HCT116 (cell line): ENCODE data around the gene PSMG3. TPM values are rescaled to one million over a fixed set of nuclear protein-coding genes. Genes with fewer than 3 reads are reported as not detected.
A peak's percentile ranks its signal among the peaks of the same experiment; 100 is the strongest.

ENCODE experiments used
- ATAC-seq: fragments of 200-7000 bp; cut with Tn5 transposase; 2 replicates; pipeline ENCODE4 v1.9.1; 2020; ENCODE audit warnings: mild to moderate bottlenecking, moderate library complexity
- BruUV-seq: library from RNA; stranded (reverse); fragments of 400-500 nt; replicated peaks from 2 replicates; lab custom pipeline; 2021; lab: Mats Ljungman, UMichigan
- CTCF ChIA-PET: fragments of 300-600 bp; sonication (Branson Sonifier 250); formaldehyde crosslinking; loops from one replicate; lab custom pipeline; 2021; ENCODE audit warnings: antibody characterized with exemption; lab: Charles Lee
- POLR2A ChIA-PET: fragments of 300-600, 350-600 bp; sonication (Branson Sonifier 250); formaldehyde crosslinking; loops from one replicate; lab custom pipeline; 2021; ENCODE audit warnings: antibody characterized with exemption; lab: Charles Lee
- RAD21 ChIA-PET, 2 experiments: fragments of 300-600 bp; sonication (Branson Sonifier 250); formaldehyde crosslinking; loops; one replicate each; lab custom pipeline; 2023; ENCODE audit warnings: low total read pairs in 2 of 2; ENCODE audit not compliant: uncharacterized antibody in 2 of 2, unreplicated experiment in 2 of 2, low non-redundant PET in 1 of 2; lab: Charles Lee
- DNase-seq: peaks from one replicate; pipeline ENCODE4 v3.0.0-alpha.2; 2010; ENCODE audit warnings: low read depth, low spot score
- H2AFZ ChIP-seq: fragments of 200-600 bp; shearing (Covaris generic), sonication (generic); 2 replicates; pipeline ENCODE4 v1.6.1; 2017; ENCODE audit warnings: low read depth, mixed run types, mixed read lengths, antibody characterized with exemption, low read length; ENCODE audit not compliant: poor library complexity, severe bottlenecking
- H3K27ac ChIP-seq: 2 replicates; pipeline ENCODE4 v1.5.1; 2012; ENCODE audit warnings: low read depth, low read length
- H3K27me3 ChIP-seq: fragments of 200-600 bp; sonication (generic); 2 replicates; pipeline ENCODE4 v1.6.1; 2016; ENCODE audit warnings: mixed run types, low read length, mixed read lengths; ENCODE audit not compliant: insufficient read depth
- H3K36me3 ChIP-seq, 2 experiments: fragments of 200-500 bp in 1 of 2; fragments of 200-600 bp in 1 of 2; sonication (Bioruptor generic) in 1 of 2; sonication (generic) in 1 of 2; 2 replicates each; pipeline versions ENCODE4 v1.5.1 to v1.6.1; 2014 to 2016; ENCODE audit warnings: low read length in 2 of 2, inconsistent platforms in 1 of 2, mixed read lengths in 1 of 2, mixed run types in 1 of 2; ENCODE audit not compliant: insufficient read depth in 2 of 2, control insufficient read depth in 1 of 2
- H3K4me1 ChIP-seq, 2 experiments: fragments of 200-600 bp in 1 of 2; sonication (generic) in 1 of 2; 2 replicates each; pipeline versions ENCODE4 v1.5.1 to v1.6.1; 2012 to 2017; ENCODE audit warnings: low read length in 2 of 2, inconsistent platforms in 1 of 2, mild to moderate bottlenecking in 1 of 2, mixed read lengths in 1 of 2, mixed run types in 1 of 2, moderate library complexity in 1 of 2; ENCODE audit not compliant: insufficient read depth in 2 of 2, control insufficient read depth in 1 of 2
- H3K4me2 ChIP-seq: fragments of 200-600 bp; sonication (generic); 2 replicates; pipeline ENCODE4 v1.6.1; 2017; ENCODE audit warnings: mixed run types, low read length, mixed read lengths
- H3K4me3 ChIP-seq, 2 experiments: fragments of 200-600 bp in 1 of 2; sonication (generic) in 1 of 2; replicated peaks in 1 of 2; 2 replicates each; pipeline ENCODE4 v1.5.1; 2011 to 2016; ENCODE audit warnings: low read length in 2 of 2, control low read depth in 1 of 2, low read depth in 1 of 2, mild to moderate bottlenecking in 1 of 2, mixed read lengths in 1 of 2, mixed run types in 1 of 2
- H3K79me2 ChIP-seq: fragments of 200-600 bp; sonication (generic); 2 replicates; pipeline ENCODE4 v1.6.1; 2017; ENCODE audit warnings: mild to moderate bottlenecking, mixed run types, low read length, moderate library complexity, mixed read lengths; ENCODE audit not compliant: insufficient read depth
- H3K9ac ChIP-seq: fragments of 200-600 bp; sonication (generic); 2 replicates; pipeline ENCODE4 v1.6.1; 2016; ENCODE audit warnings: low read length, mixed read lengths
- H3K9me2 ChIP-seq: fragments of 200-600 bp; sonication (generic), shearing (Covaris generic); 2 replicates; pipeline ENCODE4 v1.6.1; 2017; ENCODE audit warnings: mixed run types, mild to moderate bottlenecking, moderate library complexity; ENCODE audit not compliant: insufficient read depth
- H3K9me3 ChIP-seq, 2 experiments: fragments of 200-500 bp in 1 of 2; fragments of 200-600 bp in 1 of 2; sonication (Bioruptor generic) in 1 of 2; sonication (generic) in 1 of 2; 2 replicates each; pipeline ENCODE4 v1.6.1; 2014 to 2017; ENCODE audit warnings: low read length in 2 of 2, mixed read lengths in 2 of 2, inconsistent platforms in 1 of 2, low read depth in 1 of 2, mild to moderate bottlenecking in 1 of 2, mixed run types in 1 of 2, moderate library complexity in 1 of 2; ENCODE audit not compliant: control insufficient read depth in 1 of 2, insufficient read depth in 1 of 2
- H4K20me1 ChIP-seq: fragments of 200-600 bp; sonication (generic), shearing (Covaris generic); 2 replicates; pipeline ENCODE4 v1.6.1; 2017; ENCODE audit warnings: mixed run types, mild to moderate bottlenecking, moderate library complexity; ENCODE audit not compliant: insufficient read depth
- POLR2A ChIP-seq: IDR thresholded peaks from 2 replicates; pipeline ENCODE4 v1.7.0; 2011; ENCODE audit warnings: borderline replicate concordance; ENCODE audit not compliant: insufficient read depth, insufficient read length; ENCODE audit errors: extremely low read depth
- POLR2AphosphoS5 ChIP-seq: IDR thresholded peaks from 2 replicates; pipeline ENCODE4 v1.6.1; 2011; ENCODE audit warnings: mild to moderate bottlenecking, low read depth, low read length, moderate library complexity
- intact Hi-C: fragments of 100-400 bp; cut with micrococcal nuclease; formaldehyde crosslinking; loops from 2 replicates; pipeline ENCODE4 v1.10.0; 2022
- total RNA-seq: library from RNA; stranded (reverse); gene quantifications from one replicate; pipeline ENCODE4 v1.2.1, GENCODE V29; 2021; ENCODE audit not compliant: unreplicated experiment
- TF ChIP-seq, protein P1 (sequence below): IDR thresholded peaks from 2 replicates; pipeline ENCODE4 v1.6.1; 2012; ENCODE audit warnings: low read depth

PSMG3 gene
- total RNA-seq, 1 experiment from 2014 or later, result 60.9 TPM

DNA sequence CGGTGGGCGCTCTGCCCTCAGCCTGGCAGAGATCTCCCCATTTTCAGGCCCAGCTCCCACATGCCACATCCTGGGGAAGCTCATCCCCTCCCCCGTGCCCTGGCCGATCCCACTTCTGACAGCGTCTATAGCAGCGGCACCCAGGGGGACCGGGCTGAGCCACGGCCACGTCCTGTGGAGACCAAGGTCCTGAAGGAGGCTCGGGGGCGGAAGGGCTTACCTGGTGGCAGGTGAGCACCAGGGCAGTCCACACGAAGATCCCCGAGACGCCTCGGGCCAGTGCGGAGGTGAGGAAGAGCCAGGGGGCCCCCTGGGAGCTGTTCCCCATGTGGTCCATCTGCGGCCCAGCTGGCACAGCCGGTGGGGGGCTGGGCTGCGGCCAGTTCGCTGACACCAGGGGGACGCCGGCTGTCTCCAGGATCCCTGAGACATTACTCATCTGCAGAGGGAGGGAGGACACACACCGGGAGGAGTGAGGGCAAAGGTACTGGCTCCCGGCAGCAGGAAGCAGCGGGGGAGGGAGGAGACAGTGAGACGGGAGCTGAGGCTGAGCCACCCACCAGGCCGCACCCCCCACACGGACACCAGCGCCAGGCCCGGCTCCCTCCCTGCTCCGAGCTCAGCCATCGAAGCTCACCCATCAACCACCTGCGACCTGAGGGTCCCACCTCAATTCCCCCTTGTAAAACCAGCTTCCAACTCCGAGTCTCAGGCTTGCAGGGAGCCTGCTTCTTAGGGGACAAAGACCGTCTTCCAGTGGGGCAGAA, 14.6 kb downstream of the PSMG3 start:
- intact Hi-C loops, result loop anchor here (2.0 kb wide), 1 partner anchor 136 kb away; no protein-coding TSS in a partner anchor
- H3K79me2 ChIP-seq, result peaks cover 9% of the 10 kb centered on the region; the same call in 1 of the 2 replicates
- H2AFZ ChIP-seq, result no peak overlapping the region
- TF ChIP-seq POLR2AphosphoS5, result peak; percentile 73
- TF ChIP-seq POLR2A, result peak; percentile 10
- TF ChIP-seq, protein P1, sequence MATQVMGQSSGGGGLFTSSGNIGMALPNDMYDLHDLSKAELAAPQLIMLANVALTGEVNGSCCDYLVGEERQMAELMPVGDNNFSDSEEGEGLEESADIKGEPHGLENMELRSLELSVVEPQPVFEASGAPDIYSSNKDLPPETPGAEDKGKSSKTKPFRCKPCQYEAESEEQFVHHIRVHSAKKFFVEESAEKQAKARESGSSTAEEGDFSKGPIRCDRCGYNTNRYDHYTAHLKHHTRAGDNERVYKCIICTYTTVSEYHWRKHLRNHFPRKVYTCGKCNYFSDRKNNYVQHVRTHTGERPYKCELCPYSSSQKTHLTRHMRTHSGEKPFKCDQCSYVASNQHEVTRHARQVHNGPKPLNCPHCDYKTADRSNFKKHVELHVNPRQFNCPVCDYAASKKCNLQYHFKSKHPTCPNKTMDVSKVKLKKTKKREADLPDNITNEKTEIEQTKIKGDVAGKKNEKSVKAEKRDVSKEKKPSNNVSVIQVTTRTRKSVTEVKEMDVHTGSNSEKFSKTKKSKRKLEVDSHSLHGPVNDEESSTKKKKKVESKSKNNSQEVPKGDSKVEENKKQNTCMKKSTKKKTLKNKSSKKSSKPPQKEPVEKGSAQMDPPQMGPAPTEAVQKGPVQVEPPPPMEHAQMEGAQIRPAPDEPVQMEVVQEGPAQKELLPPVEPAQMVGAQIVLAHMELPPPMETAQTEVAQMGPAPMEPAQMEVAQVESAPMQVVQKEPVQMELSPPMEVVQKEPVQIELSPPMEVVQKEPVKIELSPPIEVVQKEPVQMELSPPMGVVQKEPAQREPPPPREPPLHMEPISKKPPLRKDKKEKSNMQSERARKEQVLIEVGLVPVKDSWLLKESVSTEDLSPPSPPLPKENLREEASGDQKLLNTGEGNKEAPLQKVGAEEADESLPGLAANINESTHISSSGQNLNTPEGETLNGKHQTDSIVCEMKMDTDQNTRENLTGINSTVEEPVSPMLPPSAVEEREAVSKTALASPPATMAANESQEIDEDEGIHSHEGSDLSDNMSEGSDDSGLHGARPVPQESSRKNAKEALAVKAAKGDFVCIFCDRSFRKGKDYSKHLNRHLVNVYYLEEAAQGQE, result no peak
- CTCF ChIA-PET, result interaction anchor here (0.7 to 2.7 kb wide), 9 partner anchors 18 to 654 kb away, joined by 3 to 31 read pairs (median 5); no protein-coding TSS in a partner anchor
- RAD21 ChIA-PET, result interaction anchor here in 1 of 2 experiments (1.2 to 1.6 kb wide), 2 partner anchors 18 to 49 kb away, joined by 3 to 7 read pairs; no protein-coding TSS in a partner anchor
- H3K27ac ChIP-seq, result peak overlapping the region; percentile 99
- POLR2A ChIA-PET, result interaction anchor here (0.8 to 2.0 kb wide), 4 partner anchors 10 to 49 kb away, joined by 3 to 13 read pairs (median 4); no protein-coding TSS in a partner anchor
- peak overlapping the region; percentile 86 for H3K9ac ChIP-seq
- no peaks in the 10 kb centered on the region for H3K27me3 ChIP-seq
- DNase-seq, result no peak
- H4K20me1 ChIP-seq, result no peaks in the 10 kb centered on the region
- no TSS peak for BruUV-seq
- peaks cover 32 to 58% of the 10 kb centered on the region in 2 experiments for H3K4me1 ChIP-seq
- peak overlapping the region; percentile 61 to 66 for H3K4me3 ChIP-seq
- H3K9me2 ChIP-seq, result no peaks in the 10 kb centered on the region
- H3K9me3 ChIP-seq, result no peaks in the 10 kb centered on the region
- peak overlapping the region; percentile 98 for H3K4me2 ChIP-seq
- peak; percentile 71 for ATAC-seq
- no peaks in the 10 kb centered on the region for H3K36me3 ChIP-seq
